Head of caudate nucleus (tissue), 42 donors: ENCODE results near the gene DUSP7.
A peak's percentile ranks its signal among the peaks of the same experiment; 100 is the strongest.

ENCODE experiments used
- DNase-seq, 42 donors: peaks; one replicate each; pipeline versions ENCODE4 v3.0.0 to v3.0.0-alpha.2; 2020 to 2021; ENCODE audit warnings: mixed read lengths in 7 of 42
- intact Hi-C: fragments of 100-400 bp; cut with DNase I; formaldehyde crosslinking; loops from one replicate; pipeline ENCODE4 v1.15.0; 2022

DUSP7 gene

DNA sequence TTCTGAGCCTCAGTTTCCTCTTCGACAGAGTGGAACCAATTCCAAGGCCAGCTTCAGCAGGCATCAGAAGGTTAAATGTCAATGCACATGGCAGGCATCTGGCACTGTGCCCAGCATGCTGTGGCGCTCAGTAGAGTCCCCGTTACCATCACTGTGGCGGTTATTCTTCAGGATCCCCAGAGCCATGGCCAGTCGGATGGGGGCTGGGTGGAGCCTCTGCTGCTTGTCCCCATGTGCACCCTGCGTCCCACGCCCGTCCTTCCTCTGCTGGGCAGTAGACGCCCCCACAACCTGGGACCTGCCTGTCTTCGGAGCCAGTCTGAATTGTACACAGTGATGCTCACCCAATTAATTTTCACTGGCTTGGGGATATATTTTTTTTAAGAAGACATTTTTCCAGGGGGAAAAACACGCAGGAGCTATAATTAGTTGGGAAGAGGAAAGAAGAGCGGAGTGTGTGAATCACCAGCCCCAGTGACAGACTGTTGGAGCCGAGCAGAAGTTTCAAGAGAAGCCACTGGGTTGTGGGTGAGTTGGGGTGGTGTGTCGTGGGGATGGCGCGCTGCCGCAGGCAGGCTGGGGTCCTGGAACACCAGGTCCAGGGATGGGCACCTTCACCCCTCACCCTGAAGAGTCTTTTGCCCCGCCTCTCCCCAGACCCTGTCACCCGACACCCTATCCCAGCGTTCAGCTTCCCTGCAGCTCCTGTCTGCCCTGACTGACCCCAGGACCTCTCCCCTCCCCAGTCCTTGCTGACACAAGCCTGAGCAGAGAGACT is 33.9 kb downstream of the DUSP7 start:
- intact Hi-C loops = no loop called here
- DNase-seq = peak in 16 of 42 donors; percentile 47 to 87 (median 64)

- intact Hi-C loops = no loop called here
- DNase-seq = peak in 1 of 42 donors; percentile 60
Observed at GRCh38 chr3:52021489-52022268, 34.7 kb downstream of the DUSP7 start.

DNA sequence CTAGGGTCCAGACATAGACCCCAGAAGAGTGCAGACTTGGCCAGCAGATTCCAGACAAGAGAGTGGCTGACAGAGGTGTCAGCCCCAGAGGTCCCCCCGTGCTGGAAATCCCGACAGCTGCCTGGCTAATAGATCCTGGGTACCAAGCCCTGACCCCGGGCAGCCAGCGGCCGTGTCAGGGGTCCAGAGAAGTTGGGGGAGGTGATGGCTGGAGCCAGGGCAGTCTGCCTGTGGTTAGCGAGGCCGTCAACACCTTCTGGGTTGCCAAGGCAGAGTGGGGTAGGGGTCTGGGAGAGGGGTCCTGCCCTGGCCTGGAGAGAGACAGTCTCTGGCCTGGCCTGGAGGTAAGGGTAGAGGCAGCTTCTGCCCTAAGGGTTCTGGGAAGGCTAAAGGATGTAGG is 35.6 kb downstream of the DUSP7 start:
- DNase-seq = no peak
- intact Hi-C loops = no loop called here

- intact Hi-C loops = no loop called here
Observed at GRCh38 chr3:52019352-52020080, 36.9 kb downstream of the DUSP7 start.

GRCh38 chr3:52018319-52019000 is 37.9 kb downstream of the DUSP7 start:
- intact Hi-C loops = no loop called here
- DNase-seq = peak in 3 of 42 donors; percentile 49

More at GRCh38 chr3:52019352-52020080, 36.9 kb downstream of the DUSP7 start:
- DNase-seq = peak in 28 of 42 donors; percentile 43 to 82 (median 66)

- intact Hi-C loops = no loop called here
- DNase-seq = peak in 24 of 42 donors; percentile 46 to 88 (median 70)
Observed at GRCh38 chr3:52017586-52017985, 38.8 kb downstream of the DUSP7 start.

- intact Hi-C loops = no loop called here
- no peak for DNase-seq
Observed at GRCh38 chr3:52015438-52016228, 40.7 kb downstream of the DUSP7 start.

GRCh38 chr3:52014613-52015012 is 41.8 kb downstream of the DUSP7 start:
- intact Hi-C loops = no loop called here
- DNase-seq = peak in 18 of 42 donors; percentile 38 to 79 (median 56)

DNA sequence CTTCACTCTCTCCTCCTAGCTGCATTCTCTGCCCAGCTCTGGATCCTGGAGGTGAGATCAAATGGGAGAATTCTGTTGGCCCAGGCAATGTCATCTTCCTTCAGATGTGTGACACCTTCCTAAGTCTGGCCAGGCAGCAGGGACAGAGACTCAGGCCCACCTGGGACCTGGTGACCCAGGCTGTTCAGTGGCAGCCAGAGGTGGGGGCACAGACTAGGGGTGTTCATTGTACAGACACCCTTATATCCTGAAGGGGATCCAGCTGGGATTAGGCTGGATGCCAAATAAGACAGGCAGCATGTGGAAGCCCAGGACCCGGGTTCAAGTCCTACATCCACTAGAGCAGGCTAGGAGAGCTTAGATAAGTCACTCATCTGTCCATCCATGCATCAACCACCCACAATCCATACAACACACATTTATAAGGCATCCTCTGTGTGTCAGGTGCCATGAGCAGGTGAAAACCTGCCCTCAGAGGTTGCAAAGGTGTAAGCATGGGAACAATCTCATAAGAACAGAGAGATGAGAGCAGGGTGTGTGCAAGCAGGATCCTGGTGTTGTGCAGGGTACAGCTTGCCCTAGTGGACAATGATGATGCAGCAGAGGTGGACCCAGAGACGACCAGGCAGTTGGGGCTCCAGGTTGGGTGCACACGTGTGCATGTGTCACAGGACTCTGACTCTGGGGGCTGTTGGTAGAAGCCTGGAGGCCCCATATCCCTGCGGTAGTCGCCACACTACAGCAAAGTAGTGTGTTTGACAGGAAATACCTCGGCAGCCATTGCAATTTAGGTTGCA is 42.4 kb downstream of the DUSP7 start:
- intact Hi-C loops = no loop called here
- DNase-seq = no peak

DNA sequence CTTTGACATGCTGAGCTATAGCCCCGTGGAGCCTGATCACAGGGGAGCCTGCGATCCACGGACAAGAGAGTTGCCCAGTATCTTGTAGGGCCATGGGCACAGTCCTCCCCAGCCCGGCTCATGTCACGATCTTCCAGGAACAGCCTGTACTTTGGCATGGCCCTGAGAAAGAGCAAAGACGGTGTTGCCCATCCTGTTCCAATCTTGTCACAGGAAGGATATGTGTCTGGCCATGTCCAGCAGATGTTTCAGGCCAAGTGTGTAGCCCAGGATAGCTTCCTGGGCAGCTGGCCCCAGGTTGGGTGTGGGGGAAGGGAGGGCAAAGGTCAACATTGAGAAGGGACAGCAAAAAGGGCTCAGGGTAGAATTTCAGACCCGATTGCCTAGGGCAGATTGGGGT is 43.7 kb downstream of the DUSP7 start:
- intact Hi-C loops = no loop called here
- DNase-seq = no peak

GRCh38 chr3:52010431-52010830 is 45.9 kb downstream of the DUSP7 start:
- intact Hi-C loops = no loop called here
- no peak for DNase-seq

GRCh38 chr3:52007291-52007690 is 49.1 kb downstream of the DUSP7 start:
- intact Hi-C loops = no loop called here
- DNase-seq = peak in 15 of 42 donors; percentile 31 to 81 (median 54)

GRCh38 chr3:52006820-52007133 is 49.6 kb downstream of the DUSP7 start:
- intact Hi-C loops = no loop called here
- DNase-seq = no peak

DNA sequence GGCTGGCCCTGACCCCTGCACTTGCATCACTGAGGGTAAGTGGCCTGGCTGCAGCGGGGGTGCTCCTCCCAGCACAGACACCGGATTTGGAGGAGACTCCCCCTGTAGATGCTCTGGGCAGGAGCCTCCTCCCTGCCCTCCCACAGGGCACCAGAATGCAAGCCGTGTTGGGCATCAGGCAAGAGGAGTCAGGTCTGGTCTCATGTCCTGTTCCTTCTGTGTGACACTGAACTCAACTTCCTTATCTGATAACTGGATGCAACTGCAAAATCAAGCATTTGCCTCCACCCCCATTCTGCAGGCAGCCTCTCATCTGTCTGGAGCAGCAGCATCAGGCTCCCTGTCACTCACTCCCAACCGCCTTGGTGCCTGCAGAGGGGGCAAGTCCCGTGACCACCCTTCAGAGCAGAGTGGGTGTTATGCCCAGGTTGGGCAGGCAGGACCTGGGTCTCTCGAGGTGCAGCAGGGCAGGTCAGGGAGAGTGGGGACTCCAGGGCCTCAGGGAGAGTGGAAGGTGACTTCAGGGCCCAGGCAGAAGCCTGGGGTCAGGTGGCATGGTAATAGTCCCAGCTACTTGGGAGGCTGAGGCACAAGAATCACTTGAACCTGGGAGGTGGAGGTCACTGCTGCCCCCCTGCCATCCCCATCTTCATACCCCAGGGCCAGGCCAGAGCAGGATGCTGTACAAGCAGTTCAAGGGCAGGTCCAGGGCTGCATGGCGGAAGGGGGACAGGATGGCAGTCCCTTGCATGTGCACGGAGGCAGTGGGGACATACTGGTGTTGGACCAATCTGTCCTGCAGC is 50.2 kb downstream of the DUSP7 start:
- intact Hi-C loops = no loop called here
- DNase-seq = peak in 18 of 42 donors; percentile 32 to 75 (median 58)

GRCh38 chr3:52005571-52005986 is 50.8 kb downstream of the DUSP7 start:
- DNase-seq = peak; percentile 51 to 92 (median 79)
- intact Hi-C loops = loop anchor here (2.0 kb wide), 1 partner anchor 49 kb away; no protein-coding TSS in a partner anchor

GRCh38 chr3:52004906-52005395 is 51.4 kb downstream of the DUSP7 start:
- intact Hi-C loops = loop anchor here (2.0 to 5.0 kb wide), 2 partner anchors 50 to 117 kb away; no protein-coding TSS in a partner anchor
- DNase-seq = no peak
